Thyroid gland (tissue), 4 donors: Measurements from ENCODE around the gene KRTAP12-3.

Experiments used
- POLR2A ChIP-seq, 2 donors: fragments of 450-650 bp; IDR thresholded peaks; one replicate each; pipeline ENCODE4 v1.6.1; 2017; ENCODE audit warnings: antibody characterized with exemption in 2 of 2, mild to moderate bottlenecking in 2 of 2, moderate library complexity in 1 of 2
- TF ChIP-seq, protein P1 (sequence below), 6 experiments: fragments of 200-600 bp in 3 of 6; fragments of 450-650 bp in 3 of 6; sonication (generic) in 3 of 6; IDR thresholded peaks; one replicate each; pipeline ENCODE4 v1.5.1; 2016 to 2019; ENCODE audit warnings: antibody characterized with exemption in 6 of 6, mild to moderate bottlenecking in 2 of 6, inconsistent platforms in 1 of 6, moderate library complexity in 1 of 6

GRCh38 chr21:44636209-44637017 lies 21.3 kb upstream of the KRTAP12-3 start:
- TF ChIP-seq, protein P1, sequence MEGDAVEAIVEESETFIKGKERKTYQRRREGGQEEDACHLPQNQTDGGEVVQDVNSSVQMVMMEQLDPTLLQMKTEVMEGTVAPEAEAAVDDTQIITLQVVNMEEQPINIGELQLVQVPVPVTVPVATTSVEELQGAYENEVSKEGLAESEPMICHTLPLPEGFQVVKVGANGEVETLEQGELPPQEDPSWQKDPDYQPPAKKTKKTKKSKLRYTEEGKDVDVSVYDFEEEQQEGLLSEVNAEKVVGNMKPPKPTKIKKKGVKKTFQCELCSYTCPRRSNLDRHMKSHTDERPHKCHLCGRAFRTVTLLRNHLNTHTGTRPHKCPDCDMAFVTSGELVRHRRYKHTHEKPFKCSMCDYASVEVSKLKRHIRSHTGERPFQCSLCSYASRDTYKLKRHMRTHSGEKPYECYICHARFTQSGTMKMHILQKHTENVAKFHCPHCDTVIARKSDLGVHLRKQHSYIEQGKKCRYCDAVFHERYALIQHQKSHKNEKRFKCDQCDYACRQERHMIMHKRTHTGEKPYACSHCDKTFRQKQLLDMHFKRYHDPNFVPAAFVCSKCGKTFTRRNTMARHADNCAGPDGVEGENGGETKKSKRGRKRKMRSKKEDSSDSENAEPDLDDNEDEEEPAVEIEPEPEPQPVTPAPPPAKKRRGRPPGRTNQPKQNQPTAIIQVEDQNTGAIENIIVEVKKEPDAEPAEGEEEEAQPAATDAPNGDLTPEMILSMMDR (IDR thresholded peaks at IDR 0.05): no peak
- no peak for TF ChIP-seq POLR2A (IDR thresholded peaks at IDR 0.05)
